Measurements from ENCODE around the gene SGMS1.

DNA sequence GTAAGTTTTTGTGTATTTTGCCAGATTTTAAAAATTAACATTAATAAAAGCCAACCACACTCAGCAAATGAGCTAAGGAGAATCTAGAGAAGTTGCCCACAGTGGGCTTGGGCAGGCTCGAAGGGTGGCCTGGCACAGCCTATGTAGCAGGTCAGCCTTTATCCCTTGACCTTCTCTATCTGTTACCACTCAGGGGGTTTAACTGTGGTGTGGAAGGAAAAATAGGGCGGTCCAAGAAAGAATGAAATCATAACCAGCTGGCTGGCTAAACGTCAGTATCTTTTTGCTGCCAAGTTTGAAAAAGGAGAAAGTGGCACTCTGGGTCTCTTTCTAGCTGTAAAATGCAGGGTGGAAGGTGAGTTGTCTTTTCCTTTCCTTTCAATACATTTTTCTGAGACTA lies 242.1 kb downstream of the SGMS1 start:
- TF ChIP-seq, protein P1, sequence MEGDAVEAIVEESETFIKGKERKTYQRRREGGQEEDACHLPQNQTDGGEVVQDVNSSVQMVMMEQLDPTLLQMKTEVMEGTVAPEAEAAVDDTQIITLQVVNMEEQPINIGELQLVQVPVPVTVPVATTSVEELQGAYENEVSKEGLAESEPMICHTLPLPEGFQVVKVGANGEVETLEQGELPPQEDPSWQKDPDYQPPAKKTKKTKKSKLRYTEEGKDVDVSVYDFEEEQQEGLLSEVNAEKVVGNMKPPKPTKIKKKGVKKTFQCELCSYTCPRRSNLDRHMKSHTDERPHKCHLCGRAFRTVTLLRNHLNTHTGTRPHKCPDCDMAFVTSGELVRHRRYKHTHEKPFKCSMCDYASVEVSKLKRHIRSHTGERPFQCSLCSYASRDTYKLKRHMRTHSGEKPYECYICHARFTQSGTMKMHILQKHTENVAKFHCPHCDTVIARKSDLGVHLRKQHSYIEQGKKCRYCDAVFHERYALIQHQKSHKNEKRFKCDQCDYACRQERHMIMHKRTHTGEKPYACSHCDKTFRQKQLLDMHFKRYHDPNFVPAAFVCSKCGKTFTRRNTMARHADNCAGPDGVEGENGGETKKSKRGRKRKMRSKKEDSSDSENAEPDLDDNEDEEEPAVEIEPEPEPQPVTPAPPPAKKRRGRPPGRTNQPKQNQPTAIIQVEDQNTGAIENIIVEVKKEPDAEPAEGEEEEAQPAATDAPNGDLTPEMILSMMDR (IDR thresholded peaks at IDR 0.05; ENCODE audit: insufficient read depth, low read depth, low read length): no peak
- TF ChIP-seq EZH2 (IDR thresholded peaks at IDR 0.05; ENCODE audit: insufficient read depth, low read length): no peak
